GM19438 (cell line): Measurements from ENCODE around the gene PLIN4.

Source experiments
- ATAC-seq: cut with Tn5 transposase; IDR thresholded peaks from one replicate; pipeline ENCODE4 v1.9.1; 2021; ENCODE audit warnings: low read depth; ENCODE audit not compliant: unreplicated experiment

The PLIN4 gene

GRCh38 chr19:4507804-4508203, 10.5 kb downstream of the PLIN4 start:
- no peak for ATAC-seq

- ATAC-seq = no peak
Measured at GRCh38 chr19:4507150-4507452, 11.2 kb downstream of the PLIN4 start.

GRCh38 chr19:4506449-4507149, 11.7 kb downstream of the PLIN4 start:
- no peak for ATAC-seq

GRCh38 chr19:4505570-4506448, 12.5 kb downstream of the PLIN4 start:
- ATAC-seq = no peak

GRCh38 chr19:4504891-4505569, 13.3 kb downstream of the PLIN4 start:
- ATAC-seq = no peak

- ATAC-seq = no peak
Measured at GRCh38 chr19:4504297-4504701, 14.0 kb downstream of the PLIN4 start.

- ATAC-seq = no peak
Measured at GRCh38 chr19:4503825-4504170, 14.5 kb downstream of the PLIN4 start.

- ATAC-seq = no peak
Measured at GRCh38 chr19:4503132-4503824, 15.0 kb downstream of the PLIN4 start.

GRCh38 chr19:4502282-4503131, 15.8 kb downstream of the PLIN4 start:
- ATAC-seq = no peak

- ATAC-seq = no peak
Measured at GRCh38 chr19:4501691-4502090, 16.6 kb downstream of the PLIN4 start.

- no peak for ATAC-seq
Measured at GRCh38 chr19:4500841-4501591, 17.3 kb downstream of the PLIN4 start.

GRCh38 chr19:4499855-4500254, 18.4 kb downstream of the PLIN4 start:
- no peak for ATAC-seq

GRCh38 chr19:4499318-4499717, 19.0 kb downstream of the PLIN4 start:
- ATAC-seq = no peak

- no peak for ATAC-seq
Measured at GRCh38 chr19:4498694-4499093, 19.6 kb downstream of the PLIN4 start.

GRCh38 chr19:4497770-4498389, 20.4 kb downstream of the PLIN4 start:
- no peak for ATAC-seq

GRCh38 chr19:4496304-4496703, 22.0 kb downstream of the PLIN4 start:
- ATAC-seq = no peak

- no peak for ATAC-seq
Measured at GRCh38 chr19:4495471-4495870, 22.8 kb downstream of the PLIN4 start.

GRCh38 chr19:4494691-4495064, 23.6 kb downstream of the PLIN4 start:
- no peak for ATAC-seq
